H1 (cell line): ENCODE data around the gene NFATC1. TPM values are rescaled to one million over a fixed set of nuclear protein-coding genes. Genes with fewer than 3 reads are reported as not detected.

Experiments used
- CTCF ChIA-PET: fragments of 300-600 bp; sonication (Branson Sonifier 250); formaldehyde crosslinking; loops from one replicate; lab custom pipeline; 2021; ENCODE audit not compliant: partially characterized antibody; lab: Charles Lee
- POLR2A ChIA-PET: fragments of 300-600 bp; sonication (Branson Sonifier 250); formaldehyde crosslinking; loops from one replicate; lab custom pipeline; 2021; ENCODE audit warnings: inconsistent platforms; ENCODE audit not compliant: partially characterized antibody; lab: Charles Lee
- DNase-seq, 2 experiments: peaks; one replicate each; pipeline versions ENCODE4 v3.0.0 to v3.0.0-alpha.2; 2010 to 2022; ENCODE audit warnings: low spot score in 2 of 2, low read depth in 1 of 2, mixed read lengths in 1 of 2
- FAIRE-seq: peaks from 2 replicates; lab custom pipeline; 2011; peaks lifted over from hg19 to GRCh38; lab: Jason Lieb, UNC
- H2AFZ ChIP-seq: 2 replicates; pipeline ENCODE4 v1.8.1; 2012; ENCODE audit warnings: low read length, inconsistent platforms
- H2AK5ac ChIP-seq: 2 replicates; pipeline ENCODE4 v1.6.1; 2013; ENCODE audit warnings: low read depth, low read length
- H2BK120ac ChIP-seq: replicated peaks from 2 replicates; pipeline ENCODE3; 2013; ENCODE audit warnings: low read depth, low read length, inconsistent platforms
- H2BK12ac ChIP-seq: 2 replicates; pipeline ENCODE4 v1.6.1; 2013; ENCODE audit warnings: low read depth, low read length
- H2BK15ac ChIP-seq: 2 replicates; pipeline ENCODE4 v1.6.1; 2013; ENCODE audit warnings: low read length
- H2BK20ac ChIP-seq: 2 replicates; pipeline ENCODE4 v1.6.1; 2013; ENCODE audit warnings: low read length
- H2BK5ac ChIP-seq: 2 replicates; pipeline ENCODE4 v1.6.1; 2013; ENCODE audit warnings: low read depth, low read length
- H3K14ac ChIP-seq: 2 replicates; pipeline ENCODE4 v1.6.1; 2013; ENCODE audit warnings: inconsistent platforms; ENCODE audit not compliant: insufficient read length
- H3K18ac ChIP-seq: 2 replicates; pipeline ENCODE4 v1.6.1; 2013; ENCODE audit warnings: low read length; ENCODE audit errors: extremely low read depth
- H3K23ac ChIP-seq: 2 replicates; pipeline ENCODE4 v1.6.1; 2013; ENCODE audit warnings: inconsistent platforms; ENCODE audit not compliant: insufficient read length
- H3K23me2 ChIP-seq: 2 replicates; pipeline ENCODE4 v1.6.1; 2013; ENCODE audit warnings: low read depth, low read length
- H3K27ac ChIP-seq: 2 replicates; pipeline ENCODE4 v1.6.1; 2011; ENCODE audit warnings: low read depth, low read length, inconsistent platforms
- H3K27me3 ChIP-seq, 4 experiments: replicated peaks in 1 of 4; 1 replicate in 1 of 4; 2 replicates in 3 of 4; pipeline versions ENCODE4 v1.6.1 to v1.8.1; 2011 to 2013; ENCODE audit warnings: low read length in 3 of 4, mild to moderate bottlenecking in 3 of 4, inconsistent platforms in 2 of 4, mixed read lengths in 2 of 4, moderate library complexity in 1 of 4; ENCODE audit not compliant: control insufficient read depth in 3 of 4, insufficient read depth in 3 of 4; ENCODE audit errors: extremely low read depth in 1 of 4
- H3K36me3 ChIP-seq, 4 experiments: 2 replicates each; pipeline versions ENCODE4 v1.6.1 to v1.8.1; 2011 to 2013; ENCODE audit warnings: mild to moderate bottlenecking in 4 of 4, low read length in 3 of 4, moderate library complexity in 2 of 4, control low read depth in 1 of 4, inconsistent platforms in 1 of 4; ENCODE audit not compliant: insufficient read depth in 4 of 4, control insufficient read depth in 2 of 4
- H3K4ac ChIP-seq: replicated peaks from 2 replicates; pipeline ENCODE3; 2013; ENCODE audit warnings: low read length, low read depth, mixed read lengths, inconsistent platforms; ENCODE audit not compliant: insufficient read length
- H3K4me1 ChIP-seq, 4 experiments: replicated peaks in 1 of 4; 1 replicate in 1 of 4; 2 replicates in 3 of 4; pipeline versions ENCODE4 v1.6.1 to v1.8.1; 2011 to 2013; ENCODE audit warnings: low read length in 3 of 4, inconsistent platforms in 2 of 4, mixed read lengths in 1 of 4; ENCODE audit not compliant: insufficient read depth in 4 of 4, control insufficient read depth in 3 of 4
- H3K4me2 ChIP-seq, 2 experiments: 2 replicates each; pipeline versions ENCODE4 v1.6.1 to v1.8.1; 2011 to 2013; ENCODE audit warnings: low read depth in 2 of 2, low read length in 2 of 2, control low read depth in 1 of 2, inconsistent platforms in 1 of 2, mild to moderate bottlenecking in 1 of 2; ENCODE audit not compliant: insufficient read depth in 1 of 2
- H3K4me3 ChIP-seq, 4 experiments: fragments of 200-600, 300-600 bp in 1 of 4; sonication (generic), shearing (Covaris generic), sonication (Bioruptor Twin) in 1 of 4; 2 replicates each; pipeline versions ENCODE4 v1.5.1 to v1.8.1; 2011 to 2016; ENCODE audit warnings: low read length in 4 of 4, low read depth in 3 of 4, control low read depth in 2 of 4, inconsistent platforms in 2 of 4, mild to moderate bottlenecking in 2 of 4, mixed read lengths in 1 of 4, moderate library complexity in 1 of 4; ENCODE audit not compliant: insufficient read depth in 2 of 4; ENCODE audit errors: extremely low read depth in 1 of 4
- H3K56ac ChIP-seq: replicated peaks from 2 replicates; pipeline ENCODE3; 2013; ENCODE audit warnings: low read depth, mild to moderate bottlenecking, mixed read lengths, low read length, inconsistent platforms; ENCODE audit not compliant: insufficient read length
- H3K79me1 ChIP-seq: 2 replicates; pipeline ENCODE4 v1.6.1; 2013; ENCODE audit warnings: low read depth, low read length, control low read depth
- H3K79me2 ChIP-seq, 2 experiments: 2 replicates each; pipeline versions ENCODE4 v1.6.1 to v1.8.1; 2012 to 2013; ENCODE audit warnings: low read length in 2 of 2, mild to moderate bottlenecking in 2 of 2, inconsistent platforms in 1 of 2; ENCODE audit not compliant: insufficient read depth in 2 of 2, control insufficient read depth in 1 of 2
- H3K9ac ChIP-seq, 4 experiments: replicated peaks in 1 of 4; 1 replicate in 1 of 4; 2 replicates in 3 of 4; pipeline versions ENCODE4 v1.6.1 to v1.8.1; 2011 to 2013; ENCODE audit warnings: low read depth in 3 of 4, low read length in 3 of 4, control low read depth in 2 of 4, mild to moderate bottlenecking in 2 of 4, moderate library complexity in 2 of 4, inconsistent platforms in 1 of 4; ENCODE audit errors: extremely low read depth in 1 of 4
- H3K9me3 ChIP-seq, 2 experiments: 2 replicates each; pipeline versions ENCODE4 v1.6.1 to v1.8.1; 2012 to 2013; ENCODE audit warnings: mild to moderate bottlenecking in 2 of 2, moderate library complexity in 2 of 2, control low read depth in 1 of 2, inconsistent platforms in 1 of 2, low read depth in 1 of 2, low read length in 1 of 2, mixed read lengths in 1 of 2; ENCODE audit not compliant: insufficient read depth in 2 of 2
- H4K20me1 ChIP-seq, 2 experiments: replicated peaks in 1 of 2; 2 replicates each; pipeline versions ENCODE3 to v1.8.1; 2011 to 2013; ENCODE audit warnings: inconsistent platforms in 2 of 2, low read length in 2 of 2, mild to moderate bottlenecking in 1 of 2; ENCODE audit not compliant: insufficient read depth in 2 of 2, control insufficient read depth in 1 of 2
- H4K5ac ChIP-seq: 2 replicates; pipeline ENCODE4 v1.6.1; 2013; ENCODE audit warnings: low read length, low read depth, mixed read lengths, inconsistent platforms; ENCODE audit not compliant: insufficient read length
- H4K8ac ChIP-seq: 2 replicates; pipeline ENCODE4 v1.8.0; 2013; ENCODE audit warnings: mild to moderate bottlenecking, moderate library complexity, low read length, inconsistent platforms; ENCODE audit not compliant: insufficient read depth; ENCODE audit errors: extremely low read depth
- H4K91ac ChIP-seq: replicated peaks from 2 replicates; pipeline ENCODE3; 2013; ENCODE audit warnings: low read length, mixed read lengths, inconsistent platforms; ENCODE audit not compliant: insufficient read length
- BACH1 ChIP-seq: IDR thresholded peaks from 2 replicates; pipeline ENCODE4 v1.6.1; 2012; ENCODE audit warnings: low read length, improper control_type of control experiment
- BRCA1 ChIP-seq: IDR thresholded peaks from 2 replicates; pipeline ENCODE4 v1.6.1; 2012; ENCODE audit warnings: low read depth, low read length, improper control_type of control experiment
- CHD1 ChIP-seq: IDR thresholded peaks from 2 replicates; pipeline ENCODE4 v1.6.1; 2012; ENCODE audit warnings: low read depth, low read length, improper control_type of control experiment
- CHD2 ChIP-seq: IDR thresholded peaks from 2 replicates; pipeline ENCODE4 v1.6.1; 2012; ENCODE audit warnings: low read length, improper control_type of control experiment
- CTBP2 ChIP-seq: IDR thresholded peaks from 2 replicates; pipeline ENCODE4 v1.7.0; 2011; ENCODE audit warnings: borderline replicate concordance, mild to moderate bottlenecking, moderate library complexity, mixed read lengths, low read length; ENCODE audit not compliant: insufficient read depth, insufficient read length
- EGR1 ChIP-seq: IDR thresholded peaks from 2 replicates; pipeline ENCODE4 v1.6.1; 2011; ENCODE audit warnings: low read depth, low read length, borderline replicate concordance
- KDM5A ChIP-seq: fragments of 200-600 bp; IDR thresholded peaks from 2 replicates; pipeline ENCODE4 v1.7.1; 2012; ENCODE audit warnings: mild to moderate bottlenecking, low read length, inconsistent platforms, mixed read lengths
- POLR2AphosphoS5 ChIP-seq: IDR thresholded peaks from 2 replicates; pipeline ENCODE4 v1.6.1; 2011; ENCODE audit warnings: low read depth, low read length
- RAD21 ChIP-seq, 2 experiments: IDR thresholded peaks in 1 of 2; conservative IDR thresholded peaks in 1 of 2; 2 replicates each; pipeline ENCODE4 v1.6.1; 2011; ENCODE audit warnings: low read depth in 2 of 2, low read length in 2 of 2, improper control_type of control experiment in 1 of 2, inconsistent platforms in 1 of 2, mild to moderate bottlenecking in 1 of 2, moderate library complexity in 1 of 2
- RBBP5 ChIP-seq: IDR thresholded peaks from 2 replicates; pipeline ENCODE4 v1.7.1; 2012; ENCODE audit warnings: low read depth, mild to moderate bottlenecking, inconsistent platforms, low read length, moderate library complexity, borderline replicate concordance
- YY1 ChIP-seq: IDR thresholded peaks from 2 replicates; pipeline ENCODE4 v1.6.1; 2011; ENCODE audit warnings: low read depth, mild to moderate bottlenecking, low read length
- ZNF274 ChIP-seq: IDR thresholded peaks from 2 replicates; pipeline ENCODE4 v1.7.0; 2012; ENCODE audit warnings: low read length, borderline replicate concordance; ENCODE audit errors: extremely low read depth
- WGBS, 2 experiments: shearing (Covaris generic) in 1 of 2; methylation state at CpG; one replicate each; pipeline versions ENCODE4 v1.1.6 to v1.1.7; 2013 to 2015; ENCODE audit warnings: low lambda C conversion rate in 2 of 2, mixed read lengths in 2 of 2, inconsistent platforms in 1 of 2, low coverage in 1 of 2, missing lambda C conversion rate in 1 of 2; ENCODE audit not compliant: insufficient replicate concordance in 2 of 2, insufficient coverage in 1 of 2, insufficient read length in 1 of 2; ENCODE audit errors: extremely low coverage in 1 of 2, missing lambda C conversion rate in 1 of 2; 5-methylcytosine and 5-hydroxymethylcytosine counted together
- polyA plus RNA-seq, 7 experiments: library from polyadenylated mRNA; depleted of rRNA in 3 of 7; stranded (reverse) in 5 of 7; unstranded in 2 of 7; fragments of >200 nt in 5 of 7; fragments of 200-250 nt in 2 of 7; gene quantifications; 1 replicate in 5 of 7; 2 replicates in 1 of 7; 4 replicates in 1 of 7; pipeline versions ENCODE4 v1.2.1 to v1.2.3, GENCODE V29; 2011 to 2013; ENCODE audit warnings: missing spikeins in 2 of 7, mixed read lengths in 2 of 7
- total RNA-seq: library from RNA; stranded (reverse); fragmentation: NEBNext Ultra II Directional; extraction: Animal tissue kit (Norgen Biotek cat#: 25700); gene quantifications from 2 replicates; pipeline ENCODE4 v1.2.1, GENCODE V29; 2021
- TF ChIP-seq, protein P1 (sequence below): IDR thresholded peaks from 2 replicates; pipeline ENCODE4 v1.6.1; 2012; ENCODE audit warnings: low read length, inconsistent platforms

NFATC1 gene
- total and polyA plus RNA-seq, 2 of the 8 experiments (the other 6 are each of a cell fraction or from before 2014, with no cell fraction given) = 2.0 to 6.6 TPM

GRCh38 chr18:79387214-79387613, 8.5 kb upstream of the NFATC1 start:
- H3K4me3 ChIP-seq = no peak overlapping the region
- DNase-seq (no peak), FAIRE-seq (no peak)
- no peak overlapping the region for H3K14ac ChIP-seq
- no peak overlapping the region for H3K4me2 ChIP-seq
- no peaks in the 10 kb centered on the region for H3K79me1 ChIP-seq
- no peaks in the 10 kb centered on the region for H3K23me2 ChIP-seq
- H3K9ac ChIP-seq = no peak overlapping the region
- H4K8ac ChIP-seq = no peak overlapping the region
- no peak overlapping the region for H4K91ac ChIP-seq
- WGBS, 2 experiments = 67% methylated on average over 4 of the region's 6 CpGs; no CpG with 5 or more reads in 1 of the 2 experiments
- H3K36me3 ChIP-seq = no peaks in the 10 kb centered on the region
- no peaks in the 10 kb centered on the region for H3K79me2 ChIP-seq
- no peaks in the 10 kb centered on the region for H4K20me1 ChIP-seq
- H3K4ac ChIP-seq = no peak overlapping the region
- no peaks in the 10 kb centered on the region for H3K9me3 ChIP-seq
- H2BK120ac ChIP-seq = no peak overlapping the region
- CTCF ChIA-PET = interaction anchor here (1.4 to 8.9 kb wide), 2 partner anchors 7 to 120 kb away, joined by 3 to 62 read pairs; no protein-coding TSS in a partner anchor
- H2AFZ ChIP-seq = no peak overlapping the region
- no peak overlapping the region for H2BK5ac ChIP-seq
- H3K27me3 ChIP-seq = peaks cover 2 to 9% (median 7%) of the 10 kb centered on the region in 4 experiments
- no peak overlapping the region for H2AK5ac ChIP-seq
- no peak overlapping the region for H2BK15ac ChIP-seq
- H3K56ac ChIP-seq = no peak overlapping the region
- no peak overlapping the region for H3K23ac ChIP-seq
- POLR2A ChIA-PET = no interaction called here
- H4K5ac ChIP-seq = no peak overlapping the region
- no peak overlapping the region for H2BK12ac ChIP-seq
- H3K18ac ChIP-seq = no peak overlapping the region
- H3K27ac ChIP-seq = no peak overlapping the region
- H3K4me1 ChIP-seq = peaks cover 0 to 2% (median 0%) of the 10 kb centered on the region in 4 experiments; a peak in 1 of 7 replicates
- no peak overlapping the region for H2BK20ac ChIP-seq
- no peak for TF ChIP-seq CTBP2
- TF ChIP-seq POLR2AphosphoS5 = no peak
- no peak for TF ChIP-seq CHD1
- no peak for TF ChIP-seq EGR1
- TF ChIP-seq CHD2 = no peak
- no peak for TF ChIP-seq KDM5A
- no peak for TF ChIP-seq ZNF274
- TF ChIP-seq, protein P1, sequence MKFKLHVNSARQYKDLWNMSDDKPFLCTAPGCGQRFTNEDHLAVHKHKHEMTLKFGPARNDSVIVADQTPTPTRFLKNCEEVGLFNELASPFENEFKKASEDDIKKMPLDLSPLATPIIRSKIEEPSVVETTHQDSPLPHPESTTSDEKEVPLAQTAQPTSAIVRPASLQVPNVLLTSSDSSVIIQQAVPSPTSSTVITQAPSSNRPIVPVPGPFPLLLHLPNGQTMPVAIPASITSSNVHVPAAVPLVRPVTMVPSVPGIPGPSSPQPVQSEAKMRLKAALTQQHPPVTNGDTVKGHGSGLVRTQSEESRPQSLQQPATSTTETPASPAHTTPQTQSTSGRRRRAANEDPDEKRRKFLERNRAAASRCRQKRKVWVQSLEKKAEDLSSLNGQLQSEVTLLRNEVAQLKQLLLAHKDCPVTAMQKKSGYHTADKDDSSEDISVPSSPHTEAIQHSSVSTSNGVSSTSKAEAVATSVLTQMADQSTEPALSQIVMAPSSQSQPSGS = no peak
- TF ChIP-seq RBBP5 = no peak
- no peak for TF ChIP-seq YY1
- TF ChIP-seq BACH1 = no peak
- TF ChIP-seq BRCA1 = no peak
- no peak for TF ChIP-seq RAD21 (IDR thresholded peaks at IDR 0.05 in 1 of 2, conservative IDR thresholded peaks at IDR 0.05 in 1 of 2; ENCODE audit: low read depth in 2 of 2, low read length in 2 of 2)
